CD8-positive, alpha-beta memory T cell (primary cell): Measurements from ENCODE around the gene MRC2. TPM values are rescaled to one million over a fixed set of nuclear protein-coding genes. Genes with fewer than 3 reads are reported as not detected.

Experiments used
- CTCF ChIA-PET: fragments of 350-600 bp; sonication (Branson Sonifier 250); formaldehyde crosslinking; loops from one replicate; lab custom pipeline; 2021; ENCODE audit warnings: antibody characterized with exemption; lab: Charles Lee
- POLR2A ChIA-PET: fragments of 350-600 bp; sonication (Branson Sonifier 250); formaldehyde crosslinking; loops from one replicate; lab custom pipeline; 2021; ENCODE audit warnings: antibody characterized with exemption; lab: Charles Lee
- DNase-seq, 5 donors: peaks; one replicate each; pipeline versions ENCODE4 v3.0.0 to v3.0.0-alpha.2; 2020 to 2022; ENCODE audit warnings: mixed read lengths in 1 of 5
- H3K27ac ChIP-seq: one replicate; pipeline ENCODE4 v1.7.0; 2013; ENCODE audit warnings: low read depth, mild to moderate bottlenecking, low read length, moderate library complexity
- H3K27me3 ChIP-seq: 2 replicates; pipeline ENCODE4 v1.7.0; 2013; ENCODE audit warnings: low read length, mild to moderate bottlenecking; ENCODE audit not compliant: insufficient read depth, poor library complexity, severe bottlenecking
- H3K36me3 ChIP-seq: 2 replicates; pipeline ENCODE4 v1.7.0; 2013; ENCODE audit warnings: mild to moderate bottlenecking, low read length, moderate library complexity; ENCODE audit not compliant: insufficient read depth
- H3K4me1 ChIP-seq: 2 replicates; pipeline ENCODE4 v1.7.0; 2013; ENCODE audit warnings: mild to moderate bottlenecking, low read length, moderate library complexity; ENCODE audit not compliant: insufficient read depth
- H3K4me3 ChIP-seq: 2 replicates; pipeline ENCODE4 v1.7.0; 2013; ENCODE audit warnings: mild to moderate bottlenecking, low read length
- H3K9me3 ChIP-seq: 2 replicates; pipeline ENCODE4 v1.7.0; 2013; ENCODE audit warnings: mild to moderate bottlenecking, low read length
- H3K27ac Mint-ChIP-seq, 8 donors: one replicate each; pipeline ENCODE4 v1.8.0; 2020 to 2021; ENCODE audit warnings: mixed read lengths in 8 of 8, mild to moderate bottlenecking in 6 of 8, inconsistent platforms in 3 of 8, moderate library complexity in 3 of 8
- H3K27me3 Mint-ChIP-seq, 2 donors: one replicate each; pipeline ENCODE4 v1.8.0; 2020 to 2021; ENCODE audit warnings: mixed read lengths in 2 of 2, mild to moderate bottlenecking in 1 of 2, moderate library complexity in 1 of 2
- H3K36me3 Mint-ChIP-seq, 3 donors: one replicate each; pipeline ENCODE4 v1.8.0; 2020 to 2021; ENCODE audit warnings: mixed read lengths in 3 of 3, inconsistent platforms in 1 of 3, mild to moderate bottlenecking in 1 of 3
- H3K4me1 Mint-ChIP-seq, 3 donors: one replicate each; pipeline ENCODE4 v1.8.0; 2020 to 2021; ENCODE audit warnings: mixed read lengths in 3 of 3, inconsistent platforms in 1 of 3, mild to moderate bottlenecking in 1 of 3
- H3K4me3 Mint-ChIP-seq, 7 donors: one replicate each; pipeline ENCODE4 v1.8.0; 2020 to 2021; ENCODE audit warnings: mixed read lengths in 7 of 7, mild to moderate bottlenecking in 6 of 7, moderate library complexity in 4 of 7, inconsistent platforms in 2 of 7
- H3K9me3 Mint-ChIP-seq, 5 donors: one replicate each; pipeline ENCODE4 v1.8.0; 2020 to 2022; ENCODE audit warnings: mixed read lengths in 5 of 5, mild to moderate bottlenecking in 3 of 5, moderate library complexity in 2 of 5, inconsistent platforms in 1 of 5
- polyA plus RNA-seq: library from polyadenylated mRNA; unstranded; fragments of 300-500 nt; fragmentation: Illumina TruSeq; gene quantifications from one replicate; pipeline ENCODE4 v1.2.3, GENCODE V29; 2021
- total RNA-seq, 2 experiments: library from RNA; stranded (reverse); gene quantifications; one replicate each; pipeline ENCODE4 v1.2.3, GENCODE V29; 2021

MRC2 gene
- total and polyA plus RNA-seq, 3 experiments from 2014 or later, result 0.08 to 10.2 (median 10.0) TPM

DNA sequence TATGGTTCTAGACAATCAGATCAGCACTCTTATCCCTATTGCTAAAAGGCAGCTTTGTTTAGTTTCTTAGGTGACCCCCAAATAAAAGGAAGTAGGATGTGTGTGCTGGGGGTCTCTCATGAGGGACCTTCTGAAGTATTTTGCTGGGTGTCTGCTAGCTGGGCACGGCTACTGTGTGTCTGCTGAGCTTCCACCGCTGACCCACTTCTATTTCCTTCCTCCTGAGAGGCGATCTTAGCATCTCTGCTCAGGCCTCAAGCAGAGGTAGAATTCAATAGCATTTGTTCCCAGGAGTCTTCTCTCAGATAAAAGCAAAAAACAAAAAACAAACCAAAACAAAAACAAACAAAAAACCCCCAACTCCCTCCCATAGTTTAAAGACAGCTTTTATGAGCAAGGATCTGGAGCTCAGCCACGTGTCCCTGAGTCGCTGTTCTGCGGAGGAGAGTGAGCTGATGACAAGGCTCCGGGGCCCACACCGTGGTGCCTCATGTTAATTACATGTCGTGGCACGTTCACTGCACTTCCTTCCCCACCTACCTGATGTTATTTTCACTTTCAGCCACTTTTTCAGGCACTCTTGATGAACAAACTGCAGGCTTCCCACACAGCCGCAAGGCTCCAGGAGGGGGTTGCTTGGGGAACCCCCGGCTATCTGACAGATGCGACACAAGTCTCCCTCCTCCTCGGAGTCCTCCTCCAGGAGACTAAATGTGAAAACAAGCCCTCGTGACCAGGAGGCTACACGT lies 97.1 kb downstream of the MRC2 start:
- Mint-ChIP-seq H3K27me3 (peaks cover 0 to 10% of the 10 kb centered on the region in 2 donors), H3K36me3 (peaks cover 0 to 3% (median 0%) of the 10 kb centered on the region in 3 donors), H3K4me3 (peak overlapping the region; percentile 44 to 89 (median 85)), H3K9me3 (peaks cover 0 to 3% (median 0%) of the 10 kb centered on the region in 5 donors), H3K4me1 (peaks cover 35 to 40% (median 37%) of the 10 kb centered on the region in 3 donors), H3K27ac (peak overlapping the region; percentile 94 to 100 (median 98))
- no peaks in the 10 kb centered on the region for H3K27me3 ChIP-seq
- ChIA-PET CTCF (interaction anchor here (0.8 to 2.8 kb wide), 7 partner anchors 11 to 682 kb away, joined by 3 to 12 read pairs (median 3); partner anchors contain the start of gene TANC2), POLR2A (interaction anchor here (0.9 kb wide), 1 partner anchor 241 kb away, joined by 4 read pairs; the partner anchor contains the start of gene TANC2)
- H3K9me3 ChIP-seq, result no peaks in the 10 kb centered on the region
- H3K36me3 ChIP-seq, result no peaks in the 10 kb centered on the region
- H3K4me1 ChIP-seq, result peaks cover 23% of the 10 kb centered on the region
- H3K27ac ChIP-seq, result peak overlapping the region; percentile 60
- peak overlapping the region; percentile 23 for H3K4me3 ChIP-seq
- DNase-seq, result peak; percentile 44 to 79 (median 61)

GRCh38 chr17:62725791-62726249 lies 98.3 kb downstream of the MRC2 start:
- POLR2A ChIA-PET, result no interaction called here

DNA sequence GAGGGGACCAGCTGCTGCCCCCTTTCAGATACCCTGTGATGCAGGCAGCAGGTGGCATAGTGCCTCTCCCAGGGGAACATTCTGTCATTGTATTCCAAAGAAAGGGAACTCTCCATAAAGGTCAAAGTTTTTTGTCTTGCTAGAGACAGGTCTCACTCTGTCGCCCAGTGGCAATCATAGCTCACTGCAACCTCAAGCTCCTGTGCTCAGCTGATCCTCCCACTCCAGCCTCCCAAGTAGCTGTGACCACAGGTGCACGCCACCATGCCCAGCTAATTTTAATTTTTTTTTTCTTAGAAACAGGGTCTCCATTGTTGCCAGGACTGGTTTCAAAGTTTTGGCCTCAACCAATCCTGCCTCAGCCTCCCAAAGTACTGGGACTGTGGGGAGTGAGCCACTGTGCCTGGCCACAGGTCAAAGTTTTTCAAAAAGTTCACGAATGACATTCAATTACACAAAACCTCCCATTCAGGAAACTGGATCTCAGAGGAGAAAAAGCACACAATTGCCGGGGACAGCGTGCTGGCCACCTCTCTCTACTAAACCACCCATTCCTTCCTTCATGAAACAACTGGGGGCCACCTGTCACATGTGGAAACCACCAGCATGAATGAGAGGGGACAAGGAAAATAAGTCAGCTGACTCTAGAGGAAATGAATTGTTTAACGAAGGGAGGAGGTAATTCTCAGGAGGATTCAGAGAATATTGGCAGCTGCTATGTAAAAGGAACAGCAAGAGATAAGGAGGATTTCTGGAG lies 100.6 kb downstream of the MRC2 start:
- no peaks in the 10 kb centered on the region for H3K36me3 Mint-ChIP-seq
- peak overlapping the region in 3 of 8 donors; percentile 27 to 66 (median 46) for H3K27ac Mint-ChIP-seq
- no peaks in the 10 kb centered on the region for H3K27me3 ChIP-seq
- ChIA-PET POLR2A (no interaction called here), CTCF (no interaction called here)
- no peak overlapping the region for H3K4me3 Mint-ChIP-seq
- peaks cover 23% of the 10 kb centered on the region for H3K4me1 ChIP-seq
- H3K36me3 ChIP-seq, result no peaks in the 10 kb centered on the region
- H3K9me3 ChIP-seq, result no peaks in the 10 kb centered on the region
- H3K4me1 Mint-ChIP-seq, result peaks cover 29 to 32% (median 30%) of the 10 kb centered on the region in 3 donors
- H3K9me3 Mint-ChIP-seq, result no peaks in the 10 kb centered on the region
- no peak overlapping the region for H3K4me3 ChIP-seq
- no peak for DNase-seq
- H3K27ac ChIP-seq, result no peak overlapping the region
- H3K27me3 Mint-ChIP-seq, result peaks cover 0 to 10% of the 10 kb centered on the region in 2 donors

More at GRCh38 chr17:62725791-62726249, 98.3 kb downstream of the MRC2 start:
- peak overlapping the region; percentile 39 to 100 (median 97) for H3K27ac Mint-ChIP-seq
- Histone ChIP-seq H3K27me3 (no peaks in the 10 kb centered on the region), H3K4me3 (no peak overlapping the region), H3K36me3 (no peaks in the 10 kb centered on the region), H3K27ac (no peak overlapping the region), H3K9me3 (no peaks in the 10 kb centered on the region), H3K4me1 (peaks cover 23% of the 10 kb centered on the region)
- peaks cover 30 to 37% (median 34%) of the 10 kb centered on the region in 3 donors for H3K4me1 Mint-ChIP-seq
- peaks cover 0 to 10% of the 10 kb centered on the region in 2 donors for H3K27me3 Mint-ChIP-seq
- no peaks in the 10 kb centered on the region for H3K9me3 Mint-ChIP-seq
- no peak for DNase-seq
- H3K36me3 Mint-ChIP-seq, result no peaks in the 10 kb centered on the region
- CTCF ChIA-PET, result no interaction called here
- H3K4me3 Mint-ChIP-seq, result peak overlapping the region in 1 of 7 donors; percentile 51

DNA sequence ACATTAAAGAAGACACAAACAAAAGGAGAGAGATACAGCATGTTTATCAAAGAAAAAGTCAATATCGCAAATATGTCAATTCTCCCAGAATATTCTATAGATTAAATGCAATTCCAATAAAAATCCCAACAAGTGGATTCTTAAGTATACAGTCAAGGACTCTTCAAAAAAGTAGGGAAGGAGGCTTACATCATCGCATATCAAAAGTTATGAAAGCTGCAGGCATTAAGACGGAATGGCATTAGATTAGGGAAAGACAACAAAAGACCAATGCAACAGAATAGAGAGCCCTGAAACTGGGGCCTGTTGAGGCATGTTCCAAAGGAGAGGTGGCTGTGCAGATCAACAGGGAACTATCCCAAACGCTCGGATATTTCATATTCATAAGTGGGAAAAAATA lies 104.7 kb downstream of the MRC2 start:
- Mint-ChIP-seq H3K4me1 (no peaks in the 10 kb centered on the region), H3K27ac (peak overlapping the region in 1 of 8 donors; percentile 25), H3K9me3 (no peaks in the 10 kb centered on the region), H3K36me3 (no peaks in the 10 kb centered on the region), H3K4me3 (no peak overlapping the region), H3K27me3 (peaks cover 0 to 10% of the 10 kb centered on the region in 2 donors)
- Histone ChIP-seq H3K36me3 (no peaks in the 10 kb centered on the region), H3K9me3 (no peaks in the 10 kb centered on the region), H3K4me1 (no peaks in the 10 kb centered on the region), H3K27ac (no peak overlapping the region), H3K27me3 (no peaks in the 10 kb centered on the region), H3K4me3 (no peak overlapping the region)
- ChIA-PET POLR2A (no interaction called here), CTCF (no interaction called here)
- DNase-seq, result no peak

DNA sequence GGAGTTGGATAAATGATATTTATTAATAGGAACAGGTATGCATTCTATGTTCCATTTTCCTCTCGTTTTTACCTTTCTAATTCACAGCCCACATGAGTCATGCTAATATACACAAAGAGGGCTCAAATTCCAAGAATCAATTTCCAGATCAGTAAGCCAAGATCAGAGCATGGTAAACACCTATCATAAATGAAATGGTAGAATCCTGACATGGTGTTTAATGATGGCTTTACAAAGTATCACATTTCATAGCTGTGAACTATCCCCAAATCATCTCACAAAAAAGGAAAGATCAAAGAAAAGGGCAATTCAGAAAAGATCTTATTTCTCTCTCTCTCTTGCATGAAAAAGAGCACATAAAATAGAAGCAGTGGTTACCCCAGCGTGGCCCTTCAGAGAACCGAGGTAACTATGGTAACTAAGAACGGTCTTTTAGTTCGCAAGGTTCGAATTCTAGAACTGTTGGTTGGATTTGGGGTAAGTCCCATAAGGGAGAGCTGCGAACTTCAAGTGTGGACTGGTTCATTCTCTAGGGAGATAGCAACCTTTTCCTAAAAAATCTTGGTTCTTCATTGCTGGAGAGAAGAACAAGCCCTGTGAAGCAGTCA lies 107.7 kb downstream of the MRC2 start:
- ChIA-PET POLR2A (no interaction called here), CTCF (no interaction called here)
- H3K27me3 Mint-ChIP-seq, result no peaks in the 10 kb centered on the region
- no peak overlapping the region for H3K27ac Mint-ChIP-seq
- Histone ChIP-seq H3K36me3 (no peaks in the 10 kb centered on the region), H3K4me3 (no peak overlapping the region), H3K9me3 (no peaks in the 10 kb centered on the region), H3K4me1 (no peaks in the 10 kb centered on the region), H3K27ac (no peak overlapping the region), H3K27me3 (no peaks in the 10 kb centered on the region)
- H3K4me1 Mint-ChIP-seq, result no peaks in the 10 kb centered on the region
- no peaks in the 10 kb centered on the region for H3K9me3 Mint-ChIP-seq
- H3K4me3 Mint-ChIP-seq, result no peak overlapping the region
- H3K36me3 Mint-ChIP-seq, result no peaks in the 10 kb centered on the region
- DNase-seq, result no peak

DNA sequence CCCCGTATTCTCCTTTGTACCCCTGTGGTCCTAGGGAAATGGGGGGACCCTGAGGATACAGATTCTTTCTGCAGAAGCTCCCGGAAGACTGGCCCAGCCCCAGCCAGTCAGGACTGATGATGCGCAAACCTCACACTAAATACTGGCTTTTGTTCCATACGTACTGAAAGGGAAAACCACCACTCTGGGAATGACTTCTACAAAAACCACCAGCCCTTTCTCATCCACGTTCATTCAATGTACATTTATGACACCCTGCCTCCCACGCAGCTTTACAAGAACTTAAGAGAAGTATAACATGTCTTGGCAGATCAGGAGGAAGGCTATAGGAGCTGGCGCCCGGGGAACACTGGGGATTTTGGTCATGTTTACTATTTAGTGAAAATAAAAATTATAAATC lies 110.0 kb downstream of the MRC2 start:
- Histone ChIP-seq H3K27ac (no peak overlapping the region), H3K4me1 (no peaks in the 10 kb centered on the region), H3K4me3 (no peak overlapping the region), H3K36me3 (no peaks in the 10 kb centered on the region), H3K9me3 (no peaks in the 10 kb centered on the region), H3K27me3 (no peaks in the 10 kb centered on the region)
- H3K4me3 Mint-ChIP-seq, result no peak overlapping the region
- CTCF ChIA-PET, result no interaction called here
- H3K27ac Mint-ChIP-seq, result no peak overlapping the region
- no peaks in the 10 kb centered on the region for H3K9me3 Mint-ChIP-seq
- H3K36me3 Mint-ChIP-seq, result no peaks in the 10 kb centered on the region
- no peak for DNase-seq
- POLR2A ChIA-PET, result no interaction called here
- H3K27me3 Mint-ChIP-seq, result no peaks in the 10 kb centered on the region
- no peaks in the 10 kb centered on the region for H3K4me1 Mint-ChIP-seq

DNA sequence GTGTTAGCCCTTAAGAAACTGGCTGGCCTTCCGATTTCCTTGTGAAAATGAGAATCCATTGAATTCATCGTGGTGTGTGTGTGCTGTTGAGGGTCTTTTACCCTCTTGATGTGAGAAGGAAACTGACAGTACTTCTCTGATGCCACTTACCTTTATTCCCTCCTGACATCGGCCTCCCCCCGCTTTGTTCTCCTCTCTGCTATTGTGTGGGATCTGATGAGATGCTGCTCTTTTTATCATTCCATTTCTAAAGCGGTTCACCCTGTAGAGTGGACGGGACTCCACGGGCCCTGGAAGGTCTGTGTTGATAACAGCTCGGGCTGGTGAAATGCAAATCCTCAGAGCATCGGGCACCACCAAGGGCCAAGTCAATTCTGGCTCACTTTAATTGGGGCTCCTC lies 110.8 kb downstream of the MRC2 start:
- CTCF ChIA-PET, result no interaction called here
- no peaks in the 10 kb centered on the region for H3K9me3 Mint-ChIP-seq
- peak overlapping the region in 1 of 8 donors; percentile 68 for H3K27ac Mint-ChIP-seq
- Histone ChIP-seq H3K4me3 (no peak overlapping the region), H3K27ac (no peak overlapping the region), H3K9me3 (no peaks in the 10 kb centered on the region), H3K27me3 (no peaks in the 10 kb centered on the region), H3K36me3 (no peaks in the 10 kb centered on the region), H3K4me1 (no peaks in the 10 kb centered on the region)
- no peak for DNase-seq
- no peaks in the 10 kb centered on the region for H3K4me1 Mint-ChIP-seq
- no peaks in the 10 kb centered on the region for H3K36me3 Mint-ChIP-seq
- no peaks in the 10 kb centered on the region for H3K27me3 Mint-ChIP-seq
- POLR2A ChIA-PET, result no interaction called here
- H3K4me3 Mint-ChIP-seq, result no peak overlapping the region
